HEK293 (cell line): ENCODE results near the gene RPS27.

ENCODE experiments used
- KLF8 ChIP-seq: fragments of 450-650 bp; formaldehyde crosslinking; IDR thresholded peaks from 2 replicates; pipeline ENCODE4 v1.5.1; 2016; ENCODE audit warnings: missing biosample characterization, missing genetic modification characterization
- KLF9 ChIP-seq: fragments of 450-650 bp; formaldehyde crosslinking; IDR thresholded peaks from 2 replicates; pipeline ENCODE4 v1.5.1; 2016; ENCODE audit warnings: missing biosample characterization, missing genetic modification characterization, low read depth
- MZF1 ChIP-seq: fragments of 450-650 bp; formaldehyde crosslinking; IDR thresholded peaks from 2 replicates; pipeline ENCODE4 v1.5.1; 2017; ENCODE audit warnings: missing biosample characterization, missing genetic modification characterization, borderline replicate concordance
- SETDB1 ChIP-seq: IDR thresholded peaks from one replicate; pipeline ENCODE4 v1.6.1; 2017; ENCODE audit warnings: mild to moderate bottlenecking, low read length, moderate library complexity, mixed read lengths; ENCODE audit not compliant: insufficient read length
- ZBTB20 ChIP-seq: fragments of 450-650 bp; formaldehyde crosslinking; IDR thresholded peaks from 2 replicates; pipeline ENCODE4 v1.5.1; 2016; ENCODE audit warnings: missing biosample characterization, missing genetic modification characterization
- ZBTB21 ChIP-seq: fragments of 450-650 bp; formaldehyde crosslinking; IDR thresholded peaks from 2 replicates; pipeline ENCODE4 v1.5.1; 2017; ENCODE audit warnings: missing biosample characterization, missing genetic modification characterization
- ZBTB7A ChIP-seq: fragments of 450-650 bp; formaldehyde crosslinking; IDR thresholded peaks from 2 replicates; pipeline ENCODE4 v1.5.1; 2016; ENCODE audit warnings: low read depth, missing biosample characterization, missing genetic modification characterization
- ZFP3 ChIP-seq: fragments of 450-650 bp; formaldehyde crosslinking; IDR thresholded peaks from 2 replicates; pipeline ENCODE4 v1.5.1; 2016; ENCODE audit warnings: low read depth, missing biosample characterization, missing genetic modification characterization
- ZFP69B ChIP-seq: fragments of 450-650 bp; formaldehyde crosslinking; IDR thresholded peaks from 2 replicates; pipeline ENCODE4 v1.5.1; 2016; ENCODE audit warnings: missing biosample characterization, missing genetic modification characterization
- ZIC2 ChIP-seq: fragments of 450-650 bp; formaldehyde crosslinking; IDR thresholded peaks from 2 replicates; pipeline ENCODE4 v1.5.1; 2016; ENCODE audit warnings: missing biosample characterization, missing genetic modification characterization
- ZNF112 ChIP-seq: fragments of 450-650 bp; formaldehyde crosslinking; IDR thresholded peaks from 2 replicates; pipeline ENCODE4 v1.5.0; 2017; ENCODE audit warnings: missing biosample characterization, missing genetic modification characterization
- ZNF121 ChIP-seq: fragments of 450-650 bp; formaldehyde crosslinking; IDR thresholded peaks from 2 replicates; pipeline ENCODE4 v1.5.1; 2016; ENCODE audit warnings: missing biosample characterization, missing genetic modification characterization
- ZNF140 ChIP-seq: fragments of 450-650 bp; formaldehyde crosslinking; IDR thresholded peaks from 2 replicates; pipeline ENCODE4 v1.5.1; 2016; ENCODE audit warnings: missing biosample characterization, missing genetic modification characterization
- ZNF175 ChIP-seq: fragments of 450-650 bp; formaldehyde crosslinking; IDR thresholded peaks from 2 replicates; pipeline ENCODE4 v1.5.1; 2016; ENCODE audit warnings: missing biosample characterization, missing genetic modification characterization
- ZNF404 ChIP-seq: fragments of 450-650 bp; formaldehyde crosslinking; IDR thresholded peaks from 2 replicates; pipeline ENCODE4 v1.5.1; 2017; ENCODE audit warnings: missing biosample characterization, missing genetic modification characterization
- ZNF433 ChIP-seq: fragments of 450-650 bp; formaldehyde crosslinking; IDR thresholded peaks from 2 replicates; pipeline ENCODE4 v1.5.1; 2016; ENCODE audit warnings: missing biosample characterization, missing genetic modification characterization, low read depth
- ZNF514 ChIP-seq: fragments of 450-650 bp; formaldehyde crosslinking; IDR thresholded peaks from 2 replicates; pipeline ENCODE4 v1.5.1; 2016; ENCODE audit warnings: missing biosample characterization, missing genetic modification characterization
- ZNF530 ChIP-seq: fragments of 450-650 bp; formaldehyde crosslinking; IDR thresholded peaks from 2 replicates; pipeline ENCODE4 v1.5.1; 2016; ENCODE audit warnings: low read depth, missing biosample characterization, missing genetic modification characterization
- ZNF548 ChIP-seq: fragments of 450-650 bp; formaldehyde crosslinking; IDR thresholded peaks from 2 replicates; pipeline ENCODE4 v1.5.1; 2016; ENCODE audit warnings: missing biosample characterization, missing genetic modification characterization
- ZNF624 ChIP-seq: fragments of 450-650 bp; formaldehyde crosslinking; IDR thresholded peaks from 2 replicates; pipeline ENCODE4 v1.5.1; 2017; ENCODE audit warnings: missing biosample characterization, missing genetic modification characterization
- ZNF654 ChIP-seq: fragments of 450-650 bp; formaldehyde crosslinking; IDR thresholded peaks from 2 replicates; pipeline ENCODE4 v1.5.1; 2016; ENCODE audit warnings: low read depth, missing biosample characterization, missing genetic modification characterization
- ZSCAN16 ChIP-seq: fragments of 450-650 bp; formaldehyde crosslinking; IDR thresholded peaks from 2 replicates; pipeline ENCODE4 v1.5.1; 2016; ENCODE audit warnings: missing biosample characterization, missing genetic modification characterization
- TF ChIP-seq, protein P1 (sequence below): fragments of 450-650 bp; formaldehyde crosslinking; IDR thresholded peaks from 2 replicates; pipeline ENCODE4 v1.5.1; 2016; ENCODE audit warnings: missing biosample characterization, missing genetic modification characterization
- TF ChIP-seq, protein P2 (sequence below): fragments of 450-650 bp; formaldehyde crosslinking; IDR thresholded peaks from 2 replicates; pipeline ENCODE4 v1.5.1; 2017; ENCODE audit warnings: missing biosample characterization, missing genetic modification characterization
- TF ChIP-seq, protein P3 (sequence below): sonication (generic); formaldehyde crosslinking; IDR thresholded peaks from 2 replicates; pipeline ENCODE4 v1.8.1; 2022; ENCODE audit warnings: mild to moderate bottlenecking, moderate library complexity, missing genetic modification reagents
- TF ChIP-seq, protein P4 (sequence below): fragments of 450-650 bp; formaldehyde crosslinking; IDR thresholded peaks from 2 replicates; pipeline ENCODE4 v1.5.1; 2016; ENCODE audit warnings: missing biosample characterization, missing genetic modification characterization, low read depth
- TF ChIP-seq, protein P5 (sequence below): fragments of 450-650 bp; formaldehyde crosslinking; IDR thresholded peaks from 2 replicates; pipeline ENCODE4 v1.5.1; 2016; ENCODE audit warnings: missing biosample characterization, missing genetic modification characterization
- TF ChIP-seq, protein P6 (sequence below): IDR thresholded peaks from 2 replicates; pipeline ENCODE4 v1.6.1; 2011; ENCODE audit warnings: mild to moderate bottlenecking, low read depth, low read length, borderline replicate concordance

RPS27 gene

DNA sequence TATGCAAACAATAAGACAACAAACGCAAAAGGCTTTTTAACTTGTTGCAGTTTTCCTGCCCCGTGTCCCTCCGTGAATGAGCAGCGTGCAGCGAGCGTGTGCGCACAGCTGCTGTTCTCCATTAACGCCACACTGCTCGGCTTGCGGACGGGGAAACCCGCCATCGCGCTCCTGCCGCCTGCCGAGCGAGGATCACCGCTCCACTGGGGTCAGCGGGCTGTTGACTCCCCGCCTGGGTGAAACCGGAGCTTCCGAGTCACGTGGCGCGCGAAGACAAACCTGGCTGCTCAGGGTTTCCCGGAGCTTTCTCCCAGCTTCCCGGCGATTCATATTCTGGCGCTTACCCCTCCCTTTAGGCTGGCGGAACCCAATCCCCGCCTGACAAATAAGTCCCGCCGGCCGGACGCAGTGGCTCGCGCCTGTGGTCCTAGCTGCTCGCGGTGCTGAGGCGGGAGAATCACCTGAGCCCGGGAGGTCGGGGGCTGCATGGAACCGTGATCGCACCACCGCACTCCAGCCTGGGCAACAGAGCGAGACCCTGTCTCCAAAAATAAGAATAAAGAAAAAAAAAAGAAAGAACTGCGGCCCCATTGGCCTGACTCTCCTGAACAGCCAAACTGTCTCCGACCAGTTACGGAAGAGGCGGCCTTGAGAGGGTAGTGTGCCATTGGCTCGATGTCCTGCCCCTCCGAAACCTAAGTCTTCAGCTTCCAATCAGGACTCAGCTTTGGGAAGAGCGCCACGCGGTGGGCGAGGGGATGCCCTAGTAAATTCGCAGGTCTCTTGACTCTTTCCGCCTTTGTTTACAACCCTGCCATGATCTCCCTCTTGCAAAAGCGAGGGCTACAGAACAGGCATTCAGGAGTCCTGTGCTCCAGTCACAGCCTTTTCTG lies 23.2 kb upstream of the RPS27 start, which contains the start of gene CREB3L4 (continued):
- TF ChIP-seq ZSCAN16 = 0 out of 2 replicates have a peak, but pooled peaks have one; percentile 20
- no peak for TF ChIP-seq ZNF530 (tag by site-specific recombination)
- no peak for TF ChIP-seq ZNF514 (tag by site-specific recombination)
- TF ChIP-seq, protein P1, sequence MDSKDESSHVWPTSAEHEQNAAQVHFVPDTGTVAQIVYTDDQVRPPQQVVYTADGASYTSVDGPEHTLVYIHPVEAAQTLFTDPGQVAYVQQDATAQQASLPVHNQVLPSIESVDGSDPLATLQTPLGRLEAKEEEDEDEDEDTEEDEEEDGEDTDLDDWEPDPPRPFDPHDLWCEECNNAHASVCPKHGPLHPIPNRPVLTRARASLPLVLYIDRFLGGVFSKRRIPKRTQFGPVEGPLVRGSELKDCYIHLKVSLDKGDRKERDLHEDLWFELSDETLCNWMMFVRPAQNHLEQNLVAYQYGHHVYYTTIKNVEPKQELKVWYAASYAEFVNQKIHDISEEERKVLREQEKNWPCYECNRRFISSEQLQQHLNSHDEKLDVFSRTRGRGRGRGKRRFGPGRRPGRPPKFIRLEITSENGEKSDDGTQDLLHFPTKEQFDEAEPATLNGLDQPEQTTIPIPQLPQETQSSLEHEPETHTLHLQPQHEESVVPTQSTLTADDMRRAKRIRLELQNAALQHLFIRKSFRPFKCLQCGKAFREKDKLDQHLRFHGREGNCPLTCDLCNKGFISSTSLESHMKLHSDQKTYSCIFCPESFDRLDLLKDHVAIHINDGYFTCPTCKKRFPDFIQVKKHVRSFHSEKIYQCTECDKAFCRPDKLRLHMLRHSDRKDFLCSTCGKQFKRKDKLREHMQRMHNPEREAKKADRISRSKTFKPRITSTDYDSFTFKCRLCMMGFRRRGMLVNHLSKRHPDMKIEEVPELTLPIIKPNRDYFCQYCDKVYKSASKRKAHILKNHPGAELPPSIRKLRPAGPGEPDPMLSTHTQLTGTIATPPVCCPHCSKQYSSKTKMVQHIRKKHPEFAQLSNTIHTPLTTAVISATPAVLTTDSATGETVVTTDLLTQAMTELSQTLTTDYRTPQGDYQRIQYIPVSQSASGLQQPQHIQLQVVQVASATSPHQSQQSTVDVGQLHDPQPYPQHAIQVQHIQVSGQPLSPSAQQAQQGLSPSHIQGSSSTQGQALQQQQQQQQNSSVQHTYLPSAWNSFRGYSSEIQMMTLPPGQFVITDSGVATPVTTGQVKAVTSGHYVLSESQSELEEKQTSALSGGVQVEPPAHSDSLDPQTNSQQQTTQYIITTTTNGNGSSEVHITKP (tag by site-specific recombination) = peak; percentile 73
- no peak for TF ChIP-seq ZNF175 (tag by site-specific recombination)
- TF ChIP-seq ZNF548 = no peak
- peak; percentile 73; the same call in 1 of the 2 replicates for TF ChIP-seq MZF1 (tag by site-specific recombination)
- TF ChIP-seq ZNF121 (tag by site-specific recombination) = peak; percentile 100
- peak; percentile 68 for TF ChIP-seq KLF8 (tag by site-specific recombination)
- TF ChIP-seq ZBTB7A (tag by site-specific recombination) = no peak
- no peak for TF ChIP-seq ZNF624
- TF ChIP-seq, protein P2, sequence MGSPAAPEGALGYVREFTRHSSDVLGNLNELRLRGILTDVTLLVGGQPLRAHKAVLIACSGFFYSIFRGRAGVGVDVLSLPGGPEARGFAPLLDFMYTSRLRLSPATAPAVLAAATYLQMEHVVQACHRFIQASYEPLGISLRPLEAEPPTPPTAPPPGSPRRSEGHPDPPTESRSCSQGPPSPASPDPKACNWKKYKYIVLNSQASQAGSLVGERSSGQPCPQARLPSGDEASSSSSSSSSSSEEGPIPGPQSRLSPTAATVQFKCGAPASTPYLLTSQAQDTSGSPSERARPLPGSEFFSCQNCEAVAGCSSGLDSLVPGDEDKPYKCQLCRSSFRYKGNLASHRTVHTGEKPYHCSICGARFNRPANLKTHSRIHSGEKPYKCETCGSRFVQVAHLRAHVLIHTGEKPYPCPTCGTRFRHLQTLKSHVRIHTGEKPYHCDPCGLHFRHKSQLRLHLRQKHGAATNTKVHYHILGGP (tag by site-specific recombination) = no peak
- peak; percentile 96 for TF ChIP-seq ZBTB20 (tag by site-specific recombination)
- peak; percentile 99 for TF ChIP-seq ZIC2 (tag by site-specific recombination)
- TF ChIP-seq KLF9 (tag by site-specific recombination) = 0 out of 2 replicates have a peak, but pooled peaks have one; percentile 14
- peak; percentile 63; the same call in 1 of the 2 replicates for TF ChIP-seq ZFP3 (tag by site-specific recombination)
- TF ChIP-seq, protein P3, sequence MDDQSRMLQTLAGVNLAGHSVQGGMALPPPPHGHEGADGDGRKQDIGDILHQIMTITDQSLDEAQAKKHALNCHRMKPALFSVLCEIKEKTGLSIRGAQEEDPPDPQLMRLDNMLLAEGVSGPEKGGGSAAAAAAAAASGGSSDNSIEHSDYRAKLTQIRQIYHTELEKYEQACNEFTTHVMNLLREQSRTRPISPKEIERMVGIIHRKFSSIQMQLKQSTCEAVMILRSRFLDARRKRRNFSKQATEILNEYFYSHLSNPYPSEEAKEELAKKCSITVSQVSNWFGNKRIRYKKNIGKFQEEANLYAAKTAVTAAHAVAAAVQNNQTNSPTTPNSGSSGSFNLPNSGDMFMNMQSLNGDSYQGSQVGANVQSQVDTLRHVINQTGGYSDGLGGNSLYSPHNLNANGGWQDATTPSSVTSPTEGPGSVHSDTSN = peak; percentile 96
- no peak for TF ChIP-seq SETDB1
- TF ChIP-seq ZNF654 = 0 out of 2 replicates have a peak, but pooled peaks have one; percentile 7
- no peak; the same call in 1 of the 2 replicates for TF ChIP-seq ZFP69B
- TF ChIP-seq, protein P4, sequence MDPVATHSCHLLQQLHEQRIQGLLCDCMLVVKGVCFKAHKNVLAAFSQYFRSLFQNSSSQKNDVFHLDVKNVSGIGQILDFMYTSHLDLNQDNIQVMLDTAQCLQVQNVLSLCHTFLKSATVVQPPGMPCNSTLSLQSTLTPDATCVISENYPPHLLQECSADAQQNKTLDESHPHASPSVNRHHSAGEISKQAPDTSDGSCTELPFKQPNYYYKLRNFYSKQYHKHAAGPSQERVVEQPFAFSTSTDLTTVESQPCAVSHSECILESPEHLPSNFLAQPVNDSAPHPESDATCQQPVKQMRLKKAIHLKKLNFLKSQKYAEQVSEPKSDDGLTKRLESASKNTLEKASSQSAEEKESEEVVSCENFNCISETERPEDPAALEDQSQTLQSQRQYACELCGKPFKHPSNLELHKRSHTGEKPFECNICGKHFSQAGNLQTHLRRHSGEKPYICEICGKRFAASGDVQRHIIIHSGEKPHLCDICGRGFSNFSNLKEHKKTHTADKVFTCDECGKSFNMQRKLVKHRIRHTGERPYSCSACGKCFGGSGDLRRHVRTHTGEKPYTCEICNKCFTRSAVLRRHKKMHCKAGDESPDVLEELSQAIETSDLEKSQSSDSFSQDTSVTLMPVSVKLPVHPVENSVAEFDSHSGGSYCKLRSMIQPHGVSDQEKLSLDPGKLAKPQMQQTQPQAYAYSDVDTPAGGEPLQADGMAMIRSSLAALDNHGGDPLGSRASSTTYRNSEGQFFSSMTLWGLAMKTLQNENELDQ (tag by site-specific recombination) = no peak
- TF ChIP-seq ZNF404 (tag by site-specific recombination) = no peak
- TF ChIP-seq ZNF140 (tag by site-specific recombination) = no peak
- TF ChIP-seq, protein P5, sequence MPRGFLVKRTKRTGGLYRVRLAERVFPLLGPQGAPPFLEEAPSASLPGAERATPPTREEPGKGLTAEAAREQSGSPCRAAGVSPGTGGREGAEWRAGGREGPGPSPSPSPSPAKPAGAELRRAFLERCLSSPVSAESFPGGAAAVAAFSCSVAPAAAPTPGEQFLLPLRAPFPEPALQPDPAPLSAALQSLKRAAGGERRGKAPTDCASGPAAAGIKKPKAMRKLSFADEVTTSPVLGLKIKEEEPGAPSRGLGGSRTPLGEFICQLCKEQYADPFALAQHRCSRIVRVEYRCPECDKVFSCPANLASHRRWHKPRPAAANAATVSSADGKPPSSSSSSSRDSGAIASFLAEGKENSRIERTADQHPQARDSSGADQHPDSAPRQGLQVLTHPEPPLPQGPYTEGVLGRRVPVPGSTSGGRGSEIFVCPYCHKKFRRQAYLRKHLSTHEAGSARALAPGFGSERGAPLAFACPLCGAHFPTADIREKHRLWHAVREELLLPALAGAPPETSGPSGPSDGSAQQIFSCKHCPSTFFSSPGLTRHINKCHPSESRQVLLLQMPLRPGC (tag by site-specific recombination) = 0 out of 2 replicates have a peak, but pooled peaks have one; percentile 57
- TF ChIP-seq ZBTB21 (tag by site-specific recombination) = 0 out of 2 replicates have a peak, but pooled peaks have one; percentile 6
- TF ChIP-seq ZNF433 (tag by site-specific recombination) = no peak
- TF ChIP-seq, protein P6, sequence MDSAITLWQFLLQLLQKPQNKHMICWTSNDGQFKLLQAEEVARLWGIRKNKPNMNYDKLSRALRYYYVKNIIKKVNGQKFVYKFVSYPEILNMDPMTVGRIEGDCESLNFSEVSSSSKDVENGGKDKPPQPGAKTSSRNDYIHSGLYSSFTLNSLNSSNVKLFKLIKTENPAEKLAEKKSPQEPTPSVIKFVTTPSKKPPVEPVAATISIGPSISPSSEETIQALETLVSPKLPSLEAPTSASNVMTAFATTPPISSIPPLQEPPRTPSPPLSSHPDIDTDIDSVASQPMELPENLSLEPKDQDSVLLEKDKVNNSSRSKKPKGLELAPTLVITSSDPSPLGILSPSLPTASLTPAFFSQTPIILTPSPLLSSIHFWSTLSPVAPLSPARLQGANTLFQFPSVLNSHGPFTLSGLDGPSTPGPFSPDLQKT = peak; percentile 16; the same call in 1 of the 2 replicates
- no peak for TF ChIP-seq ZNF112
